CD8-positive, alpha-beta memory T cell (primary cell): ENCODE data around the gene NECTIN1. TPM values are rescaled to one million over a fixed set of nuclear protein-coding genes. Genes with fewer than 3 reads are reported as not detected.

ENCODE experiments used
- CTCF ChIA-PET: fragments of 350-600 bp; sonication (Branson Sonifier 250); formaldehyde crosslinking; loops from one replicate; lab custom pipeline; 2021; ENCODE audit warnings: antibody characterized with exemption; lab: Charles Lee
- POLR2A ChIA-PET: fragments of 350-600 bp; sonication (Branson Sonifier 250); formaldehyde crosslinking; loops from one replicate; lab custom pipeline; 2021; ENCODE audit warnings: antibody characterized with exemption; lab: Charles Lee
- DNase-seq, 5 donors: peaks; one replicate each; pipeline versions ENCODE4 v3.0.0 to v3.0.0-alpha.2; 2020 to 2022; ENCODE audit warnings: mixed read lengths in 1 of 5
- H3K27ac ChIP-seq: one replicate; pipeline ENCODE4 v1.7.0; 2013; ENCODE audit warnings: low read depth, mild to moderate bottlenecking, low read length, moderate library complexity
- H3K27me3 ChIP-seq: 2 replicates; pipeline ENCODE4 v1.7.0; 2013; ENCODE audit warnings: low read length, mild to moderate bottlenecking; ENCODE audit not compliant: insufficient read depth, poor library complexity, severe bottlenecking
- H3K36me3 ChIP-seq: 2 replicates; pipeline ENCODE4 v1.7.0; 2013; ENCODE audit warnings: mild to moderate bottlenecking, low read length, moderate library complexity; ENCODE audit not compliant: insufficient read depth
- H3K4me1 ChIP-seq: 2 replicates; pipeline ENCODE4 v1.7.0; 2013; ENCODE audit warnings: mild to moderate bottlenecking, low read length, moderate library complexity; ENCODE audit not compliant: insufficient read depth
- H3K4me3 ChIP-seq: 2 replicates; pipeline ENCODE4 v1.7.0; 2013; ENCODE audit warnings: mild to moderate bottlenecking, low read length
- H3K9me3 ChIP-seq: 2 replicates; pipeline ENCODE4 v1.7.0; 2013; ENCODE audit warnings: mild to moderate bottlenecking, low read length
- H3K27ac Mint-ChIP-seq, 8 donors: one replicate each; pipeline ENCODE4 v1.8.0; 2020 to 2021; ENCODE audit warnings: mixed read lengths in 8 of 8, mild to moderate bottlenecking in 6 of 8, inconsistent platforms in 3 of 8, moderate library complexity in 3 of 8
- H3K27me3 Mint-ChIP-seq, 2 donors: one replicate each; pipeline ENCODE4 v1.8.0; 2020 to 2021; ENCODE audit warnings: mixed read lengths in 2 of 2, mild to moderate bottlenecking in 1 of 2, moderate library complexity in 1 of 2
- H3K36me3 Mint-ChIP-seq, 3 donors: one replicate each; pipeline ENCODE4 v1.8.0; 2020 to 2021; ENCODE audit warnings: mixed read lengths in 3 of 3, inconsistent platforms in 1 of 3, mild to moderate bottlenecking in 1 of 3
- H3K4me1 Mint-ChIP-seq, 3 donors: one replicate each; pipeline ENCODE4 v1.8.0; 2020 to 2021; ENCODE audit warnings: mixed read lengths in 3 of 3, inconsistent platforms in 1 of 3, mild to moderate bottlenecking in 1 of 3
- H3K4me3 Mint-ChIP-seq, 7 donors: one replicate each; pipeline ENCODE4 v1.8.0; 2020 to 2021; ENCODE audit warnings: mixed read lengths in 7 of 7, mild to moderate bottlenecking in 6 of 7, moderate library complexity in 4 of 7, inconsistent platforms in 2 of 7
- H3K9me3 Mint-ChIP-seq, 5 donors: one replicate each; pipeline ENCODE4 v1.8.0; 2020 to 2022; ENCODE audit warnings: mixed read lengths in 5 of 5, mild to moderate bottlenecking in 3 of 5, moderate library complexity in 2 of 5, inconsistent platforms in 1 of 5
- polyA plus RNA-seq: library from polyadenylated mRNA; unstranded; fragments of 300-500 nt; fragmentation: Illumina TruSeq; gene quantifications from one replicate; pipeline ENCODE4 v1.2.3, GENCODE V29; 2021
- total RNA-seq, 2 experiments: library from RNA; stranded (reverse); gene quantifications; one replicate each; pipeline ENCODE4 v1.2.3, GENCODE V29; 2021

NECTIN1 gene
- total and polyA plus RNA-seq, 3 experiments from 2014 or later = 0.35 to 3.8 (median 3.0) TPM

DNA sequence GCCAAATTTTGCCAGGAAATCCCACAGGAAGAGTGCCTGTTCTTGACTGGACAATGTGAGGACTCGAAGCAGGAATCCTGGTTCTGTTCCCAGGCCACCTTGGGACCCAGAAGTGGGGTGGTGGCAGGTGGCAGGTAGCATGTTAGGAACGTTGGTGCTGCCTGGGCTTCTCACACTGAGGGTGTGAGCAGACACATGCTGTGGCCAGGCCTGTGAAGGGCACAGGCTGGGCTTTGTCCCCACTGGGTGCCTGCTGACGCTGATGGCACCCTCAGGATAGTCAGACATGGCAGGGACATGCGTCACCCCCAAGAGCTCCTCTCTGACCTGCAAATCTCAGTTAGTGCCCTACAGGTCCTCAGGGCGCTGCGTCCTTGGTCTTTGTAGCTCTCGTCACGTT is 21.1 kb upstream of the NECTIN1 start:
- Histone ChIP-seq H3K27ac (no peak overlapping the region), H3K9me3 (no peaks in the 10 kb centered on the region), H3K4me1 (no peaks in the 10 kb centered on the region), H3K36me3 (no peaks in the 10 kb centered on the region), H3K4me3 (no peak overlapping the region), H3K27me3 (no peaks in the 10 kb centered on the region)
- peaks cover 34 to 74% of the 10 kb centered on the region in 2 donors for H3K27me3 Mint-ChIP-seq
- no peaks in the 10 kb centered on the region for H3K36me3 Mint-ChIP-seq
- H3K4me1 Mint-ChIP-seq = peaks cover 0 to 6% (median 3%) of the 10 kb centered on the region in 3 donors
- ChIA-PET POLR2A (no interaction called here), CTCF (interaction anchor here (1.0 to 1.2 kb wide), 2 partner anchors 11 to 14 kb away, joined by 3 to 5 read pairs; no protein-coding TSS in a partner anchor)
- DNase-seq = no peak
- no peaks in the 10 kb centered on the region for H3K9me3 Mint-ChIP-seq
- no peak overlapping the region for H3K27ac Mint-ChIP-seq
- no peak overlapping the region for H3K4me3 Mint-ChIP-seq

DNA sequence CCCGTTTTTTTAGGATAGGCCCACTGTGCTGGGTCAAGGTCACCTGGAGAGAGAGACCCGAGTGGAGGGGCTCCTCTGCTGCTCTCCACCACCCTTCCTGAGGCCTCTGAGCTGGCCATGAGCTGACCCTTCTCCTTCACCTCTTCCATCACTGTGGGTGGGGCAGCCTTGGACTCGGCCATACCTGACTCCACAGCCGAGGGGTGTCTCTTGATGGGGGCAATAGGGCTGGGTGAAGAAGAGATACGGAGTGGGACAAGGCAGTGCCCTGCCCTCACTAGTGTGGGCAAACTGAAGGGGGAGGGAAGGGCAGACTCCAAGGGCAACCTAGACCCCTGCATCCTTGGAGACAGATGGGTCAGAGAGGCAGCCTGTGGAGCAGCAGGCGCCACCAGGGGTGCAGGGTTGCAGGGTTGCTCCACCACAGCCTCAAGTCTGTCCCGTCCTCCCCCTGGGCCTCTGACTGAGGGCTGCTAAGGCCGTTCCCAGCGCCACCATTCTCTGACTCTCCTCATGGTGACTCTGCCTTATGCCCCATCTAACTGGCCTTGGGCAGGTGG is 20.1 kb upstream of the NECTIN1 start:
- Mint-ChIP-seq H3K27ac (no peak overlapping the region), H3K4me1 (peaks cover 0 to 6% (median 3%) of the 10 kb centered on the region in 3 donors), H3K9me3 (no peaks in the 10 kb centered on the region), H3K27me3 (peaks cover 40 to 76% of the 10 kb centered on the region in 2 donors), H3K36me3 (no peaks in the 10 kb centered on the region), H3K4me3 (no peak overlapping the region)
- POLR2A ChIA-PET = no interaction called here
- CTCF ChIA-PET = interaction anchor here (1.5 kb wide), 1 partner anchor 20 kb away, joined by 6 read pairs; the partner anchor contains the start of gene NECTIN1
- no peaks in the 10 kb centered on the region for H3K27me3 ChIP-seq
- H3K4me1 ChIP-seq = no peaks in the 10 kb centered on the region
- H3K36me3 ChIP-seq = no peaks in the 10 kb centered on the region
- H3K4me3 ChIP-seq = no peak overlapping the region
- no peak overlapping the region for H3K27ac ChIP-seq
- DNase-seq = no peak
- H3K9me3 ChIP-seq = no peaks in the 10 kb centered on the region

DNA sequence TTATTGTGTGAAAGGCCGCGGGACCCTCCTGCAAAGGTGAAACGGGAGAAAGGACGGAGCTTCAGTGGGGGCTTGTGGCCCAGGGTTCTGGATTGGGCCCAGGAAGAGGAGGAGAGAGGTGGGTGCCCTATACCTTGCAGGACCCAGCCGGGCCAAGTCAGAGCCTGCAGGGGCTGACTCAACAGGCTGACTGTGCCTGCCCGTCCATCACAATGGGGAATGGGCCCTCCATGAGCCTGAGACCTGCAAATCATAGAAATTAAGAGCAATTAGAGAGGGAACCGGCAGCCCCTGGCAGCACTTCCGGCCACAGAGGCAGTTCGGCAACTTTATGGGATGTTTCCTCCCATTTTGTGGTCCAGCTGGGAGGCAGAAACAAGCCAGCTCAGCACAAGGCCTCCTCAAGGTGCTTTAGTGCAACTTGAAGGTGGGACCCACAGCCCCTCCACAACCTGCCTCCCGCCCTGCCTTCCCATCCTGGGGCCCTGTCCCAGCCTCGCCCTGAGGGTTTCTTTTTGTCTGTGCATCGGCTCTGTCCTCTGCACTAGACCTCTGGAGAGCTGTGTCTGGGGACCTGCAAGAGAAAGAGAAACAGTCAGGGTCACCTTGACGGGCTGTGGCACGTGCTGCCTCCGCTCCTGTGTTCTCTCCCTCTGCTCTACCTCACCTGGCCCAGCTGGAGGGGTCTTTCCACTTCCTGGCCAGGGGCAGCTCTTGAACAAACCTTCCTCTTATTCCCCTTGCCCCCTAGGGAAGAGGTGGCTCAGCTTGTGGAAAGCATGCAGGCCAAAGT is 19.1 kb upstream of the NECTIN1 start:
- no peaks in the 10 kb centered on the region for H3K4me1 ChIP-seq
- ChIA-PET CTCF (interaction anchor here (1.5 kb wide), 1 partner anchor 19 kb away, joined by 6 read pairs; the partner anchor contains the start of gene NECTIN1), POLR2A (no interaction called here)
- H3K36me3 ChIP-seq = no peaks in the 10 kb centered on the region
- Mint-ChIP-seq H3K27ac (no peak overlapping the region), H3K4me1 (peaks cover 0 to 10% (median 3%) of the 10 kb centered on the region in 3 donors), H3K36me3 (no peaks in the 10 kb centered on the region), H3K4me3 (no peak overlapping the region), H3K27me3 (peaks cover 42 to 76% of the 10 kb centered on the region in 2 donors), H3K9me3 (no peaks in the 10 kb centered on the region)
- no peaks in the 10 kb centered on the region for H3K9me3 ChIP-seq
- peaks cover 5% of the 10 kb centered on the region for H3K27me3 ChIP-seq
- no peak for DNase-seq
- no peak overlapping the region for H3K4me3 ChIP-seq
- H3K27ac ChIP-seq = no peak overlapping the region

DNA sequence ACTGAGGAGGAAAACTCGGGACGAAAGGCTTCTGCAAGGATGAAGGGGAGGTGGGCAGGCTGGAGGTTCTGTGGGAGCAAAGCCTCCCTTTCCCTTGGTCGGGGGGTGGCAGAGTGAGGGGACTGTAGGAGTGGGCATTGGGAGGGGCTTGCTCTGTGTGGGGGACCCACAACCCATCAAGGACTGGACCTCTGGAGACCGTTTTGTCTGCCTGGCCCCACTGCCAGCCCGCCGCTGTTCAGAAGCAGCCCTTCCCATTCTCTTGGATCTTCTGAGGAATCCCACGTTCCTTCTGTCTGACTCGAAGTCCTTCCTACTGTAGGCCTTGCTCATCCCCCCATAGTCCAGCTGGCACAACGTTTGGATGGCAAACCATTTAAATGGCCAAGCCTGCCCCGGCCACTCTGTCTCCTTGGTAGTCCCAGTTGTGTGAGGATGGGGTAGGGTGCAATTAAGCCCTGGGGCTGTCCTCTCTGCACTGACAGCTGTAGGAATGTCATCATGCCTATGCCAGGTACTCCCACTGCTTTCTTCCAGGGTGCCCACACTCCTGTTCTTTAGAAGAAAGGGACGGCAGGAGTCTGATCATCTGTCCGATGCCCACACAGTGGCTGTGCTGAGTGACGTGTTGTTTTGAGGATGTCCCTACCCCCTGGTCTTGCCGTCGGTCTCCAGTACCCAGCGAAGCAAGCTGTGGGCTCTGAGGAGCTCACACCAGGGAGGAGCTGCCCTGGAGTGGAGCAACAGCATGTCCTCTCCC is 17.0 kb upstream of the NECTIN1 start:
- Mint-ChIP-seq H3K36me3 (no peaks in the 10 kb centered on the region), H3K27ac (no peak overlapping the region), H3K4me1 (peaks cover 6 to 16% (median 12%) of the 10 kb centered on the region in 3 donors), H3K4me3 (no peak overlapping the region), H3K27me3 (peaks cover 50 to 76% of the 10 kb centered on the region in 2 donors), H3K9me3 (no peaks in the 10 kb centered on the region)
- Histone ChIP-seq H3K27ac (no peak overlapping the region), H3K9me3 (no peaks in the 10 kb centered on the region), H3K36me3 (no peaks in the 10 kb centered on the region), H3K4me3 (no peak overlapping the region), H3K4me1 (no peaks in the 10 kb centered on the region), H3K27me3 (peaks cover 12% of the 10 kb centered on the region)
- ChIA-PET POLR2A (no interaction called here), CTCF (interaction anchor here (1.6 kb wide), 1 partner anchor 17 kb away, joined by 7 read pairs; the partner anchor contains the start of gene NECTIN1)
- no peak for DNase-seq

DNA sequence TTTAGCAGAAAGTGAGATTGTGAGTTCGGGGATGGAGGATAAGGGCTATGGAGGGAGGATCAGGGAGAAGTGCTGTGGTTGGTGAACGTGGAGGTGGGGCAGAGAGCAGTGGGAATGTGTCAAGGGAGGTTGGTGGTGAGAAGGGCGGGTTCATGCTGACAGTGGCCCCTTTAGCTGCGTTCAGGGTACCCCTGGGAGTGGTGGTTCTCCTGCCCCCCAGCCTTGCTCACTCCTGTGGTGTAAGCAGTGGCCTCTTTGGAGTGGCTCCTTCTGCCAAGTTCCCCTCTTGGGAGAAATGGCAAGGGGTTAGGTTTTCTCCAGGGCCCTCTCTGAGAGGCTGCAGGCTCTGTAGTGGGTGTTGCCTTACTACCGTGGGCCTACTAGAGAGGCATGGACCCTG is 16.1 kb upstream of the NECTIN1 start:
- Histone ChIP-seq H3K9me3 (no peaks in the 10 kb centered on the region), H3K4me1 (no peaks in the 10 kb centered on the region), H3K27me3 (peaks cover 13% of the 10 kb centered on the region), H3K4me3 (no peak overlapping the region), H3K36me3 (no peaks in the 10 kb centered on the region), H3K27ac (no peak overlapping the region)
- ChIA-PET POLR2A (no interaction called here), CTCF (no interaction called here)
- no peak for DNase-seq
- no peak overlapping the region for H3K27ac Mint-ChIP-seq
- H3K9me3 Mint-ChIP-seq = no peaks in the 10 kb centered on the region
- H3K36me3 Mint-ChIP-seq = no peaks in the 10 kb centered on the region
- H3K4me3 Mint-ChIP-seq = no peak overlapping the region
- H3K4me1 Mint-ChIP-seq = peaks cover 6 to 16% (median 12%) of the 10 kb centered on the region in 3 donors
- peaks cover 51 to 78% of the 10 kb centered on the region in 2 donors for H3K27me3 Mint-ChIP-seq

DNA sequence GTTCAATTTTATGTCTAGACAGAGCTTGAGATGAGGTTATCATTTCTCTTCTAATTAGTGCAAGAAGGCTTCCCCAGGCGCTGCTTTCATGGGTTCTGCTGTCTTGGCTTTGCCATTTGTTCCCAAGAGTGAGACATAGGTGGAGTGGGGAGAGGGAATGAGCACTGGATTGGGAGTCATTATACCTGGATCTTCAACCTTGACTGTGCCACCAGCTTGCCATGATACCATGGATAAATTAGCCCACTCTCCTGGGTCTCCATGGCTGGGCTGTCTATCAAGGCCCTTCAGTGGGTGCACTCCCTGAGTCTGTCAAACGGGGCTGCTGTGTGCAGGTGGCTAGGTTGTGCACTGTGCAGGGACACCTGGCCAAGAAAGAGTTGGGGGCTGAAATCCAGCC is 15.6 kb upstream of the NECTIN1 start:
- Histone ChIP-seq H3K27ac (no peak overlapping the region), H3K9me3 (no peaks in the 10 kb centered on the region), H3K4me1 (no peaks in the 10 kb centered on the region), H3K4me3 (no peak overlapping the region), H3K27me3 (peaks cover 13% of the 10 kb centered on the region), H3K36me3 (no peaks in the 10 kb centered on the region)
- Mint-ChIP-seq H3K27me3 (peaks cover 51 to 78% of the 10 kb centered on the region in 2 donors), H3K27ac (peak overlapping the region in 1 of 8 donors; percentile 44), H3K4me1 (peaks cover 6 to 16% (median 12%) of the 10 kb centered on the region in 3 donors), H3K9me3 (no peaks in the 10 kb centered on the region), H3K36me3 (no peaks in the 10 kb centered on the region), H3K4me3 (no peak overlapping the region)
- POLR2A ChIA-PET = interaction anchor here (0.6 kb wide), 1 partner anchor 16 kb away, joined by 3 read pairs; no protein-coding TSS in a partner anchor
- no peak for DNase-seq
- CTCF ChIA-PET = interaction anchor here (1.0 to 2.0 kb wide), 2 partner anchors 15 to 71 kb away, joined by 3 to 13 read pairs; partner anchors contain the start of gene NECTIN1

DNA sequence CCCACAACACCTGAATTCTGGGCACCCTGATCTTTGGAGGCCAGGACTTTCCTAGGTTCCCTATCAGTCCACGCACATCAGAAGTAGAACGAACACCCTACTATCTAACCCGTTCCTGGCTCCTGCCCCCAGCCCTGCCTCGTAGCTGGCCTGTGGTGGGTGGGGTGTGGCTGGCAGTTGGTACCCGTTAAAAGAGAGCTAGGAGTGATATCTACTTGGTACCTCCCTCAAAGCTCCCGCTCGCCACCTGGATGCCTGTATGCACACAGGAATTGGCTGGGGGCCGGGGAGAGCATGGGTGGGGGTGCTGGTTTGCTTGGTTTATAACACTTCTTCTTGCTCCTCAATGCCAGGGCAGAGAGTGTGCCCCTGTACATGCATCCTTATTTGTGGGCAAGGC is 14.0 kb upstream of the NECTIN1 start:
- H3K4me1 ChIP-seq = no peaks in the 10 kb centered on the region
- Mint-ChIP-seq H3K36me3 (no peaks in the 10 kb centered on the region), H3K27ac (peak overlapping the region in 1 of 8 donors; percentile 55), H3K4me3 (peak overlapping the region in 1 of 7 donors; percentile 51), H3K27me3 (peaks cover 51 to 78% of the 10 kb centered on the region in 2 donors), H3K9me3 (no peaks in the 10 kb centered on the region), H3K4me1 (peaks cover 6 to 16% (median 12%) of the 10 kb centered on the region in 3 donors)
- H3K36me3 ChIP-seq = no peaks in the 10 kb centered on the region
- ChIA-PET CTCF (interaction anchor here (1.2 to 2.0 kb wide), 2 partner anchors 11 to 14 kb away, joined by 3 to 13 read pairs; partner anchors contain the start of gene NECTIN1), POLR2A (no interaction called here)
- no peak overlapping the region for H3K27ac ChIP-seq
- H3K4me3 ChIP-seq = no peak overlapping the region
- no peak for DNase-seq
- no peaks in the 10 kb centered on the region for H3K9me3 ChIP-seq
- H3K27me3 ChIP-seq = peaks cover 13% of the 10 kb centered on the region
